HG03575 (cell line): ENCODE data around the gene EP400.
"Not testable (repeated sequence)": the region's sequence is repeated elsewhere in the genome, so short reads cannot be mapped to it uniquely, and the experiment has no call there.

ENCODE experiments used
- ATAC-seq: cut with Tn5 transposase; IDR thresholded peaks from one replicate; pipeline ENCODE4 v1.9.1; 2021; ENCODE audit not compliant: unreplicated experiment, insufficient number of reproducible peaks, low FRiP score; ENCODE audit errors: extremely low read depth

Gene EP400

DNA sequence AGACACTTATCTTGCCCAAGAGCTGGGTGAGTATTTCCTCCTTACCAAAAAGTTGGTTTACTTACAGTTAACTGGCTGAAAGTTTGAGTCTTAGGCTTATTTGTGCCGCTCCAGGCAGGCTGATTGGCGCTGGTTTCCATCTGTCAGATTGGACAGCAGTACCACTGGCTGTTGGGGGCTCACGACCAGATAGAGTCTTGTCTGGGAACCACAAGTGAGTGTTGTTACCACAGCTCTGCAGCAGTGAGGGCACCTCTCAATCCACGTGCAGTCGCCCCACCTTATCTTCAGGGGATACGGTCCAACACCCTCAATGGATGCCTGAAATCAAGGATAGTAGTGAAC is 135.5 kb downstream of the EP400 start:
- no peak for ATAC-seq

DNA sequence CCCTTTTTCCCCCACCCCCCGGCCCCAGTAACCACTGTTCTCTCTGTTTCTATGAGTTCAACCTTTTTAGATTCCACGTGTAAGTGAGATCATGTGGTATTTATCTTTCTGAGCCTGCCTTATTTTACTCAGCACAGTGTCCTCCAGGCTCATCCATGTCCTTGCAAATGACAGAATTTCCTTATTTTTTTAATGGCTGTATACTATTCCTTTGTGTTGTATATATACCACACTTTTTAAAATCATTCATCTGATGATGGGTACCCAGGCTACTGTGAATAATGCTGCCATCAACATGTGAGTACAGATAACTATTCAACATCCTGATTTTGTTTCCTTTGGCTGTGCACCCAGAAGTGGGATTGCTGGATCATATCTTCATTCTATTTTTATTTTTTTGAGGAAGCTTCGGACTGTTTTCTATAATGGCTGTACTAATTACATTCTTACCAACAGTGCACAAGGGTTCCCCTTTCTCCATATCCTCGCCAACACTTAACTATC is 139.7 kb downstream of the EP400 start:
- no peak for ATAC-seq

DNA sequence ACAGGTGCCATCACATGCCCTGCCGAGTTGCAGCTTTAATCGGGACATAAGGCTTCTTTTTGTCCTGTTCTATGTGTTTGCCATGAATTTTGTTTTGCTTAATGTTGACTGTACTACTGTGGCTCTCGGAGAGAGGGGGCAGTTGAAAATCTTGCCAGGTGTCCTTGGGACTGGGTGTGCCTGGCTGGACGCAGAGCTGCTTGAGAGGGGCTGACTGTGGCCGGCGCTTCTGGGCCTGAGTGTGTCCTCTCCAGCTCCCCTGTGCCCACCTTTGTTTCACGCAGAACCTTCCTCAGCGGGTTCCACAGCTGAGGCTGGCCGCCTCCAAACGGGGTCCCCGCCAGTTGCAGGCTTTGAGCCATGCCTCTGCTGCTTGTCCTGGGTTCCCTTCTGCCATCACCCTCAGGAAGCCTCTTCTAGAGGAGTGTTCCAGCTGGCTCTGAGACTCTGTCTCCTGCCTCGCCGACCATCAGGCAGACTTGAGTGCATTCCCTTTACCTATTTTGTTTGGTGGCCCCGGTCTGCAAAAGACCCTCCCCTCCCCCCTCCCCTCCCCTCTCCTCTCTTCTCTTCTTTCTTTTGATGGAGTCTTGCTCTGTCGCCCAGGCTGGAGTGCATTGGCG is 144.6 kb downstream of the EP400 start:
- ATAC-seq, result no peak

DNA sequence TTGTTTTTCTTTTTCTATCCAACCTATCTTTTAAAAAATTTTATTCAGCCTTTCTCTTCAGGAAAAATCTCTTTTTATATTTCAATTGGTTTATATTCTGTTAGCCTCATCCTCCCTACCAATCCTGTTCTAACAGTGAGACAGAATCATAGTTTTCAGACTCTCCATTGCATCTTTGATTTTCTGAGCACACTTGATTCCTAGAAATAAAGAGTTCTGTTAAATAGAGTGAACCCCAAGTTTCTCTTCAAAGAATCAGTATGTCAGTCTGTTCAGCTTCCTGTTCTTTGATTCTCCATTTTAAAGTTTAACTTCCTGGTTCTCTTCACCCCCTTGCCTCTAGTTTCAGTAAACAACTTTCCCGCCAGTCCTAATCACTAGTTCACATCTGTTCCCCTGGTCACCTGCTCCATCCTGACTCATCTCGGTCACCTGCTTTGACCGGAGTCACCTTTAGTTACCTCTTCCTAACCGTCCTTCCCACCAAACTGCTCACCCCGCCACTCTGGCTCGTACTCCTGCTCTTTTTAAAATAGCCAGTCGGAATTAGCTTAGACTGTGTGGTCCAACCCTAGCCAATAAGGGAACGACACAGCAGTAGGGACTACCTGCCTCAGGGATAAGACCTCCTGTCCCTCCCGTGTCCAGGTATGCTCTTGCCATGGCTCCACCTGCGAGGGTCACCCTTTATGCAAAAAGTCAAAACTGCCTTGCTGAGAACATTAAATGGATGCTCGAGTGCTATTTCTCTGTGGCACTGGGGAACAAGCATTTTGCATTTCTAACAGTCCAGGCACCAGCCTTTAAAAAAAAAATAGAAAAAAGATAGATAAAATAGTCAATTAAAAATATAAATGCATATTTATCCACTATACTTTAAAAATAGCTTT is 146.0 kb downstream of the EP400 start:
- ATAC-seq, result no peak

DNA sequence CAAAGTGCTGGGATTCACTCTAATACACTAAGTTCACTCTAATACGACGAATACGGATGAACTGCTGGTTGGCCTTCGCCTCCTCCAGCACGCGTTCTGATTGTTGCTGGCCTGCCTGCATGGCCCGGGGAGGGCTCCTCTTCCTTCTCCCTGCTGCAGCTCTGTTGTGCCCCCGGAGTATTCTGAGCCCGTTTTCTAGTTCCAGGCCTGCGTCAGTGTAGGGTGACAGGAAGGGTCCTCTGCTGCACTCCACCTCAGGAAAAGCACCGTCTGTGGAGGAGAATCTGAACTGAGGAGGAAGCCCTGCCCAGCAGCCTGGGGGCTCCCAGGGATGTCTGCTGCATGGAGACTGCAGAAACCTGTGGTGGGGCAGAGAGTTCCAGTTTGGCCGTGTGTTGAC is 150.0 kb downstream of the EP400 start:
- ATAC-seq, result no peak

DNA sequence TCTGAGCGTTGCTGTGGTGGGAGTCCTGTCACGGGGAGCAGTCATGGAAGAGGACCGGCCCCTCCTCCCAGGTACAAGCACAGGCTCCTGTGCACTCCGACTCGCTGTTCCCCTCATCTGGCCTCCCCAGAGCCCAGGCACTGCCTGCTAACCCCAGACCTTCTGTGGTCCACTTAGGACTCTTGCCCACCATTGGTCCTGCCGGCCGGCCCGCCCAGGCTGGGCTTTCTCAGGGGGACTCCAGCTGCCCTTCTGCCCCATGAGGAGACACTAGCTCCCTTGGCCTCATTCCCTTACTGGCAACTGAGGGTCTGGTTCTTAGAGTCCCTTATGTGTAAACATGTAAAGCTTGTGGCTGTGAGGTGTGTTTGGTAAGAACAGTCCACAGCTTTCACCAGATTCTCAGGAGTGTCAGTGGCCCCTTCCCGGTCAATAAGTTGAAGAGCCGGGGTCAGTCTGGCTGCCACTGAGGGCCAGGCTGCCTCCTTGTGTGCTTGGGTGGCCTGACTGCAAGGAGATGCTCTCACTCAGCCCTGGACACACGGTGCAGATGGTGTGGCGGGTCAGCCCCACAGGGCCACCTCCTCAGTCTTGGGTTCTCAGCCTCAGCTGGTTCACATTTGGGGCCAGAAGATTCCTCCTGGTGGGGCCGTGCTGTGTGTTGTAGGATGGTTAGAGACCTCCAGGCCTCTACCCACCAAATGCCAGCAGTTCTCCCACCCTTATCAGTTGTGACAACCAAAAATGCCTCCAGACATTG is 150.7 kb downstream of the EP400 start:
- no peak for ATAC-seq

DNA sequence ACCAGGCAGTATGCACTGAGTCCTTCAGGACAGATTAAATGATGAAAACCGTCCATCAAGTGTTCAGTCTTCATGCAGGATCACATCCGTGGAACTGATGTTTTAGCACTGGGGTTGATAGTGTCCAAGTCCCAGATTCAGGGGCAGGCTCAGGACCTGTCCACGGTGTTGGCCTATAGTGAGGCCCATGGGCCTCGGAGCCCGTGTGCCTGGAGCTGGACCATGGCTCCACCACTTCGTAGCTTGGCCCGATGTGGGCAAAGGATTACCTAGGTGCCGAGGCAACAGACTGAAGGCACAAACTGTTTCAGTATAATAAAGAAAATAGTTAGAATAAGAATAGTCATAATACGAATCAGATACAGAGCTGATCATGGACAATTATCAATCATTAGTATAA is 152.6 kb downstream of the EP400 start:
- no peak for ATAC-seq

DNA sequence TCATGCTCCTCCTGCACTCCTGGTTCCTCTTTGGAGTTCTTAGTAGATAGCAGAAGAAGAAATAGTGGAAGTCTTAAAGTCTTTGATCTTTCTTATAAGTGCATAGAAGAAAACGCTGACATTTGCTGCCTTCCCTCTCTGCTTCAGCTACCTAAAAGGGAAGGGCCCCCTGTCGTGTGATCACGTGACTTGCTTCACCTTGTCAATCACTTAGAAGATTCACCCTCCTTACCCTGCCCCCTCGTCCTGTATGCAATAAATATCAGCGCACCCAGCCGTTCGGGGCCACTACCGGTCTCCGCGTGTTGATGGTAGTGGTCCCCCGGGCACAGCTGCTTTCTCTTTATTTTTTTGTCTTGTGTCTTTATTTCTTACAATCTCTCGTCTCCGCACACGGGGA is 153.3 kb downstream of the EP400 start:
- not testable (repeated sequence) for ATAC-seq

DNA sequence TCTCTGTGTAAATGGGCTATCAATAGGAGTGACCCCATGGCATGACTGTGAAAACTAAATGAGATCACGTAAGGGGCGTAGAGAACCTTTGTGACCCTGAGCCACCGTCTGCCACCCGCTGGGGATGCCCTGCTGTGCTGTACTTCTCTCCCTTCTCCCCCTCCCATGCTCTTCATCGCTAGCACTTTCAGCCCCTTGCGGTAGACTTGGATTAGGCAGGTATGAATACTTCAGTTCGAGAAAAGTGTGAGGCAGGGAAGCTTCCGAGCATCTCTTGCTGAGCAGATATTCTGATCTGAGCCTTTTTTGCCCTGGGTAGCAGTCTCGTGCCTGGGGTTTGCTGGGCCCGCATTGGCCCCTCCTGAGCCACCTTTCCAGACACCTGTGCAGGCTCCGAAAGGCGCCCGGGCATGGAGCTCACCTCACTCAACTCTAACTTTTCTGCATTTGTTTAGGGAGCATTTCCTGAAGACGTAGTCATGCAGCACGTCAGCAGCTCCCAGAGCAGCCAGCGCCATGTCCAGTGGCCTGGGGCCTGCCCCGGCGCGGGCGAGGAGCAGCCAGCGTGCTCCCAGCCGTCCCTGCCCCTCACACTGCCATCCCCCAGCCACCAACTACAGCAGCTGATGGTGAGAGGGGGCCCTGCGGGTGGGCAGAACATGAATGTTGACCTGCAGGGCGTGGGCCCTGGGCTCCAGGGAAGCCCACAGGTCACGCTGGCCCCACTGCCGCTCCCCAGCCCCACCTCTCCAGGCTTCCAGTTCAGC is 154.0 kb downstream of the EP400 start:
- ATAC-seq, result no peak

DNA sequence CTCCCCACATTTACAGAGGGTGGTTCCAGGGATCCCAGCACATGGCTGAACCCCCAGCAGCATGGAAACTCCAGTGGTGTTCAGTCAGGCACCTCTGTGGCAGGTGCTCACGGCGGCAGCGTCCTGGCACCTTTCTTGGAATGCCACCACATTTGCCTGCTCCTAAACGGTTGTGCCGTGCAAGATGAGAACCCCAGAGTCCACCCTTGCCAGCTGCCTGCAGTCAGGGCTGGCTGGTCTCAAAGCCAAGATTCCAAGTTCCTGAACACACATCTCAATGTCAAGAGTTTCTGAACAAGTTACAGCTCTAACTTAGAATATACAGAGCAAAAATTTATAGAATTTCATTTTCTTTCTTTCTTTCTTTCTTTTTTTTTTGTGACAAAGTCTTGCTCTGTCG is 155.7 kb downstream of the EP400 start:
- ATAC-seq, result no peak

DNA sequence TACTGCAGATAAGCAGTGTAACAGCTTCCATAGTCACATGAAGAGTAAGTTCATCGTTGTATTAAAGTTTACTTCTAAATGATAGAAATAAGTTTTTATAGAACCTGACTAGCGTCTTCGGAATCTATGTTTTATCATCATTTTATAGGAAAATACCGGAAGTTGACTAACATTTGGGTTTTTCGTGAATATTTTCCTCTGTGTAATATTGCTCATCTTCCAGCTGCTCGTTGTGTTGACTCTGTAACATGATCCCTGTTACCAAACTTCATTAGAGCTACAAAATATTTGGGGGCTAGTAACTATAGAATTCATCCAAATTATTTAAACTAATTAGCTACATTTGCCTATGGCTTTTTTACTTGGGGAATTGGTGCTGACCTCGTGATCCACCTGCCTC is 157.2 kb downstream of the EP400 start:
- no peak for ATAC-seq

DNA sequence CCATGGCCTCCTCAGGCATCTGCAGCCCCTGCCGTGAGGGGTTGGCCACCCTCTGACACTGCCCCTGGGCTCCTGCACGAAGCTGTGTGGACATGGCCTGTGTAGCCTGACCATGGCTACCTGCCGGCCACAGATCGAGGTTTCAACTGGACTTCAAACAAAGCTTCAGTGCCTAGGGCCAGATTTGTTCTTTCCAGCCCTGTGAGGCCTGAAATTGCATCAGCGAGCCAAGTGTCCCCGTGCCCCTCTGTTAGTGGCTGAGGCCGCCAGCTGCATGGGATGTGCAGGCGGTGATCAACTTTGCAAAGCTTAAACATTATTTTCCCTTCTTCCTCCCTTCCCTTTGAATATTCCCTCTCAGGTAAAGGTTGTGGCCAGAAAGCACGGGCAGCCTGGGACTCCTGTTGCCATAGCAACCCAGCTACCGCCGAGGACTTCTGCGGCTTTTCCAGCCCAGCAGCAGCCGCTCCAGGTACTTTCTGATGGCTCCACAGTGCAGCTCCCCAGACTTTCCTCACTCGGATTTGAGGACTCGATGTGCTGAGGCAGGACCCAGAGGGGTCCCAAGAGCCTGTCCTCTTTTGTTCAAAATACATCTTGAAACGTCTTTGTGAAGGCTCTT is 158.6 kb downstream of the EP400 start:
- no peak for ATAC-seq

DNA sequence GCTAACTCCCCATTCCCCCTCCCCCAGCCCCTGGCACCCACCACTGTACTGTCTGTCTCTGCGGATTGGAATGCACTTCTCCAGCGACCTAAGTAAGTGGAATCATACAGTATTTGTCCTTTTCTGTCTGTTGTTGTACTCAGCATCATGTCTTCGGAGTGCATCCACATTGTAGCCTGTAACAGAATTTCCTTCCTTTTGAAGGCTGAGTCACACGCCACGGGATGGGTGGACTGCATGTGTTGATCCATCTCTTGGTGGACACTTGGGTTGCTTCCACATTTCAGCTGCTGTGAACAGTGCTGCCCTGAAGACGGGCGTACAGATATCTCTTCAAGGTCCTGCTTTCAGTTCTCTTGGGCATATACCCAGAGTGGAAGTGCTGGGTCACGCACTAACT is 160.0 kb downstream of the EP400 start:
- no peak for ATAC-seq

DNA sequence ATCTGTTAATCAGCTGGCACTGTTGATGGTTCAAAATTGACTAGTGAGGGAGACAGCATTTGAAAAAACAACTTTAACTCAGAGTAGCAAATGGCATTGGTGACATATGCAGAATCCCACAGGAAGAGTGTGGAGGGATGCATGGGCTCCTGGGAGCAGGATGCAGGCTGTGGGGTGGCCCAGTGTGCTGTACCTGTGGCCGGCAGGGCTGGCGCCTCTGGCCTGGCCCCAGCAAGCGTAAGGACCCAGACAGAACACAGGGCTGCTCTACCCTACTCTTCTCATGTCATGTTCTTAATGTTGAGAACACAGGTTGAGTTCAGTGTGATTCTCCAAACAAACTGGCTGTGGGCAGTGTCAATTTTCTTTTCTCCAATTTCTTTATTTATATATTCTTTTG is 160.9 kb downstream of the EP400 start:
- no peak for ATAC-seq

DNA sequence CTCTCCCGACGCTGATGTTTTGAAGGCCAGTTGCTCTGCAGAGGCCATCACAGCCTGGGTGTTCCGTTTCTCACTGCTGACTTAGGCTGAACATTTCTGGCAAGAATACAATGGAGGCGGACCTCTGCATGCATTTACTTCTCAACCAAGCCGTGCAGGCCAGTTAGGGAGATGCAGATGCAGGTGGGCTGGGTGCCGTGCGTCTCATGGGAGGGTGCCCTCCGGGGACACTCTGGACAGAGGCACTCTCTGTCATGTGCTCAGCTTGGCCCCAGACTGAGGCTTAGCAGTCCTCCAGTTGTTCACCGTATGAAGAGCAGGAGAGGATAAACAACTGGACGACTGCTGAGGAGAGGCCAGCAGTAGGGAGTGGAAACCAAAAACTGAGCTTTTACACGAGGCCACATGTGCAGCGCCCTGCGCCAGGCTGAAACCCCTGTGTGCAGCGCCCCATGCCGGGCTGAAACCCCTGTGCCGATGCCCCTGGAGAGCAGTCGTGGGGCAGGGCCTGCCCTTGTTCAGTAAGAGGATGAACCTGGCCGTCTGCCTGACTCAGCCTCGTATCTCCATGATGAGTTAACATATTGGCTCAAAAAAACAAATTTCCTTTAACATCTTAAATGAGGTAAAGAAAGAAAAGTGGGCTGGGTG is 162.0 kb downstream of the EP400 start:
- ATAC-seq, result no peak

DNA sequence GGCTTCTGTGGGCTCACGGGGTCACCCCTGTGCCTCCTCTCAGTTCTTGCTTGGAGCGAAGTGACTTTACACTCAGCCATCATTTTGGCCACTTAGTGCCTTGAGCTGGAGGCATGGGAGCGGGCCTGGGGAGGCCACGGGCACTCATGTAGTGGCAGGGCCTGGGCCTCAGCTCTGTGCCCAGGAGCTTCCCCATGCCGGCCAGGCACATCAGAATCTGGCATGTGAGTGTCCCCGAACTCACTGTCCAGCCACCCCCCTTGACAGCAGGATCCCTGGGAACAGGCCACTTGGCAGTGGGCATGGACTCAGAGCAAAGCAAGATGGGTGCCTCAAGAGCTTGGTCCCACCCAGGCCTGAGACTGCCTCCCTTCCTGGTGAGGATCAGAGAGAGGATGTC is 164.9 kb downstream of the EP400 start:
- no peak for ATAC-seq

DNA sequence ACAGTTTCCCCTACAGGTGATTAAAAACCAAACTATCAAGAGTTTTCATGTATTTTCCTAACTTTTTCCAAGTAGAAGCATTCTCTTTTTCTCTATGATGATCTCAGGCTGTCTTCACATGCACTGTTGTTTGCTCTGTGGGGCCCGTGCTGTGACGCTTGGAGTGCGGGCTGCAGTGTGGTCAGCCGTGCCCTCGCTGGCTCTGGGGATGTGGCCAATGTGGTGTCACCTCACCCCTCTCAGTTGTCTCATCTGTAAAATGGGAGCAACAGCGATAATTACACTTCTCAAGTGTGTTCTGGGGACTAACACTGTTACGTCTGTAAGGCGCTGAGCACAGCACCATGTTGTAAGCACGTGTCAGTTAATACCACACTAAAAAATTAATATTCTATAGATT is 165.8 kb downstream of the EP400 start:
- no peak for ATAC-seq
